HCT116 (cell line): ENCODE data around the gene OSGIN1. TPM values are rescaled to one million over a fixed set of nuclear protein-coding genes. Genes with fewer than 3 reads are reported as not detected.

ENCODE experiments used
- ATAC-seq: fragments of 200-7000 bp; cut with Tn5 transposase; 2 replicates; pipeline ENCODE4 v1.9.1; 2020; ENCODE audit warnings: mild to moderate bottlenecking, moderate library complexity
- BruUV-seq: library from RNA; stranded (reverse); fragments of 400-500 nt; replicated peaks from 2 replicates; lab custom pipeline; 2021; lab: Mats Ljungman, UMichigan
- CTCF ChIA-PET: fragments of 300-600 bp; sonication (Branson Sonifier 250); formaldehyde crosslinking; loops from one replicate; lab custom pipeline; 2021; ENCODE audit warnings: antibody characterized with exemption; lab: Charles Lee
- POLR2A ChIA-PET: fragments of 300-600, 350-600 bp; sonication (Branson Sonifier 250); formaldehyde crosslinking; loops from one replicate; lab custom pipeline; 2021; ENCODE audit warnings: antibody characterized with exemption; lab: Charles Lee
- RAD21 ChIA-PET, 2 experiments: fragments of 300-600 bp; sonication (Branson Sonifier 250); formaldehyde crosslinking; loops; one replicate each; lab custom pipeline; 2023; ENCODE audit warnings: low total read pairs in 2 of 2; ENCODE audit not compliant: uncharacterized antibody in 2 of 2, unreplicated experiment in 2 of 2, low non-redundant PET in 1 of 2; lab: Charles Lee
- DNase-seq: peaks from one replicate; pipeline ENCODE4 v3.0.0-alpha.2; 2010; ENCODE audit warnings: low read depth, low spot score
- H2AFZ ChIP-seq: fragments of 200-600 bp; shearing (Covaris generic), sonication (generic); 2 replicates; pipeline ENCODE4 v1.6.1; 2017; ENCODE audit warnings: low read depth, mixed run types, mixed read lengths, antibody characterized with exemption, low read length; ENCODE audit not compliant: poor library complexity, severe bottlenecking
- H3K27ac ChIP-seq: 2 replicates; pipeline ENCODE4 v1.5.1; 2012; ENCODE audit warnings: low read depth, low read length
- H3K27me3 ChIP-seq: fragments of 200-600 bp; sonication (generic); 2 replicates; pipeline ENCODE4 v1.6.1; 2016; ENCODE audit warnings: mixed run types, low read length, mixed read lengths; ENCODE audit not compliant: insufficient read depth
- H3K36me3 ChIP-seq, 2 experiments: fragments of 200-500 bp in 1 of 2; fragments of 200-600 bp in 1 of 2; sonication (Bioruptor generic) in 1 of 2; sonication (generic) in 1 of 2; 2 replicates each; pipeline versions ENCODE4 v1.5.1 to v1.6.1; 2014 to 2016; ENCODE audit warnings: low read length in 2 of 2, inconsistent platforms in 1 of 2, mixed read lengths in 1 of 2, mixed run types in 1 of 2; ENCODE audit not compliant: insufficient read depth in 2 of 2, control insufficient read depth in 1 of 2
- H3K4me1 ChIP-seq, 2 experiments: fragments of 200-600 bp in 1 of 2; sonication (generic) in 1 of 2; 2 replicates each; pipeline versions ENCODE4 v1.5.1 to v1.6.1; 2012 to 2017; ENCODE audit warnings: low read length in 2 of 2, inconsistent platforms in 1 of 2, mild to moderate bottlenecking in 1 of 2, mixed read lengths in 1 of 2, mixed run types in 1 of 2, moderate library complexity in 1 of 2; ENCODE audit not compliant: insufficient read depth in 2 of 2, control insufficient read depth in 1 of 2
- H3K4me2 ChIP-seq: fragments of 200-600 bp; sonication (generic); 2 replicates; pipeline ENCODE4 v1.6.1; 2017; ENCODE audit warnings: mixed run types, low read length, mixed read lengths
- H3K4me3 ChIP-seq, 2 experiments: fragments of 200-600 bp in 1 of 2; sonication (generic) in 1 of 2; replicated peaks in 1 of 2; 2 replicates each; pipeline ENCODE4 v1.5.1; 2011 to 2016; ENCODE audit warnings: low read length in 2 of 2, control low read depth in 1 of 2, low read depth in 1 of 2, mild to moderate bottlenecking in 1 of 2, mixed read lengths in 1 of 2, mixed run types in 1 of 2
- H3K79me2 ChIP-seq: fragments of 200-600 bp; sonication (generic); 2 replicates; pipeline ENCODE4 v1.6.1; 2017; ENCODE audit warnings: mild to moderate bottlenecking, mixed run types, low read length, moderate library complexity, mixed read lengths; ENCODE audit not compliant: insufficient read depth
- H3K9ac ChIP-seq: fragments of 200-600 bp; sonication (generic); 2 replicates; pipeline ENCODE4 v1.6.1; 2016; ENCODE audit warnings: low read length, mixed read lengths
- H3K9me2 ChIP-seq: fragments of 200-600 bp; sonication (generic), shearing (Covaris generic); 2 replicates; pipeline ENCODE4 v1.6.1; 2017; ENCODE audit warnings: mixed run types, mild to moderate bottlenecking, moderate library complexity; ENCODE audit not compliant: insufficient read depth
- H3K9me3 ChIP-seq, 2 experiments: fragments of 200-500 bp in 1 of 2; fragments of 200-600 bp in 1 of 2; sonication (Bioruptor generic) in 1 of 2; sonication (generic) in 1 of 2; 2 replicates each; pipeline ENCODE4 v1.6.1; 2014 to 2017; ENCODE audit warnings: low read length in 2 of 2, mixed read lengths in 2 of 2, inconsistent platforms in 1 of 2, low read depth in 1 of 2, mild to moderate bottlenecking in 1 of 2, mixed run types in 1 of 2, moderate library complexity in 1 of 2; ENCODE audit not compliant: control insufficient read depth in 1 of 2, insufficient read depth in 1 of 2
- H4K20me1 ChIP-seq: fragments of 200-600 bp; sonication (generic), shearing (Covaris generic); 2 replicates; pipeline ENCODE4 v1.6.1; 2017; ENCODE audit warnings: mixed run types, mild to moderate bottlenecking, moderate library complexity; ENCODE audit not compliant: insufficient read depth
- CEBPB ChIP-seq: IDR thresholded peaks from 2 replicates; pipeline ENCODE4 v1.6.1; 2012; ENCODE audit warnings: low read depth
- ELF1 ChIP-seq: IDR thresholded peaks from 2 replicates; pipeline ENCODE4 v1.6.1; 2012; ENCODE audit warnings: low read depth, borderline replicate concordance
- FOSL1 ChIP-seq: IDR thresholded peaks from 2 replicates; pipeline ENCODE4 v1.6.1; 2012; ENCODE audit warnings: low read depth
- MAX ChIP-seq: IDR thresholded peaks from 2 replicates; pipeline ENCODE4 v1.6.1; 2012
- POLR2AphosphoS5 ChIP-seq: IDR thresholded peaks from 2 replicates; pipeline ENCODE4 v1.6.1; 2011; ENCODE audit warnings: mild to moderate bottlenecking, low read depth, low read length, moderate library complexity
- RAD21 ChIP-seq: IDR thresholded peaks from 2 replicates; pipeline ENCODE4 v1.6.1; 2012; ENCODE audit warnings: low read depth, mild to moderate bottlenecking
- SIN3A ChIP-seq: IDR thresholded peaks from 2 replicates; pipeline ENCODE4 v1.6.1; 2012; ENCODE audit warnings: low read depth
- SP1 ChIP-seq: IDR thresholded peaks from 2 replicates; pipeline ENCODE4 v1.6.1; 2012; ENCODE audit warnings: low read depth
- SRF ChIP-seq: IDR thresholded peaks from 2 replicates; pipeline ENCODE4 v1.6.1; 2012; ENCODE audit warnings: low read depth
- TCF7L2 ChIP-seq: IDR thresholded peaks from 2 replicates; pipeline ENCODE4 v1.7.0; 2011; ENCODE audit warnings: borderline replicate concordance, inconsistent platforms; ENCODE audit not compliant: insufficient read depth, insufficient read length; ENCODE audit errors: extremely low read depth
- YY1 ChIP-seq: IDR thresholded peaks from 2 replicates; pipeline ENCODE4 v1.6.1; 2011; ENCODE audit warnings: low read length, low read depth, moderate library complexity, mild to moderate bottlenecking; ENCODE audit not compliant: insufficient replicate concordance; ENCODE audit errors: extremely low read depth
- ZBTB33 ChIP-seq: IDR thresholded peaks from 2 replicates; pipeline ENCODE4 v1.6.1; 2011; ENCODE audit warnings: mild to moderate bottlenecking, low read length, moderate library complexity; ENCODE audit not compliant: insufficient replicate concordance; ENCODE audit errors: extremely low read depth
- ZFX ChIP-seq: fragments of 450-650 bp; IDR thresholded peaks from 2 replicates; pipeline ENCODE4 v1.6.1; 2017
- ZNF274 ChIP-seq: fragments of 200-500 bp; sonication (Bioruptor generic); IDR thresholded peaks from 2 replicates; pipeline ENCODE4 v1.6.1; 2014; ENCODE audit warnings: mild to moderate bottlenecking, low read depth, low read length, inconsistent platforms
- intact Hi-C: fragments of 100-400 bp; cut with micrococcal nuclease; formaldehyde crosslinking; loops from 2 replicates; pipeline ENCODE4 v1.10.0; 2022
- total RNA-seq: library from RNA; stranded (reverse); gene quantifications from one replicate; pipeline ENCODE4 v1.2.1, GENCODE V29; 2021; ENCODE audit not compliant: unreplicated experiment

The OSGIN1 gene
- total RNA-seq, 1 experiment from 2014 or later, result 19.8 TPM

DNA sequence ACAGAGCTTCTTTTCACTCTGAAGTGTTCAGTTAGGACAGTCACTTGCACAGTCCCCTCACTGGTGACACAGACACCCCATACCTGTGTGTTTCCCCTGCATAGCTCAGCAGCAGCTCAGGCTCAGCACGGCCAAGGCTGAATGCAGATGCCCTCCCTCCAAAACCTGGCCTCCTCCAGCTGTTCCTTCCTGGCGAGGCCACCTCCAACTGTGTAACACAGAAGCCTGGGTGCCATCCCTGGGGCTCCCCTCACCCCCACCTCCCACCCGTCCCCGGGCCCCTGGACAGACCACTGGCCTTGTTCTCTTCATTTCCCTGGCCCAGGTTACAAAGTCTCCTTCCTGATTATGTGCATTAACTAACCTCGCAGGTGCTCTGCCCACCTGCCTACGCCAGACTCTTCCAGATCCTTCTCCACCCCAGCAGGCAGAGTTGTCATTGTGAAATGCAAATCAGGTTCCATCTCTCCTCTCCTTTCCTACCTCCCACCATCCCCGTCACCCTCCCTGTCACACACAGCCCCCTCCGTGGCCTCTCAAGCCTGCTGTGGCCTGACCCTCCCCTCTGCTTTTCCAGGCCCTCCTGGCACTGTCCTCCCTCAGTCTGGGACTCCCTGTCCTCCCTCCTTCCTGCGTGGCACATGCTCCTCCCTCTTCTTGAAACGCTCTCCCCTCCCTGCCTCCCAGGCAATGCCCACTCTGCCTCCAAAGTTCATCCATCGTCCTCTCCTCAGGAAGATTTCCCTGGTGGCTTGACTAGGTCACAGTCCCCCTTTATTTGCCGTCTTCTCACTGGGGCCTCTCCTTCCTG lies 27.7 kb upstream of the OSGIN1 start:
- no TSS peak for BruUV-seq
- no peaks in the 10 kb centered on the region for H3K27me3 ChIP-seq
- no peaks in the 10 kb centered on the region for H3K79me2 ChIP-seq
- peaks cover 7 to 26% of the 10 kb centered on the region in 2 experiments for H3K4me1 ChIP-seq
- RAD21 ChIA-PET, result interaction anchor here in 1 of 2 experiments (1.0 kb wide), 1 partner anchor 29 kb away, joined by 3 read pairs; no protein-coding TSS in a partner anchor
- DNase-seq, result no peak
- no peak overlapping the region for H3K4me2 ChIP-seq
- H3K36me3 ChIP-seq, result no peaks in the 10 kb centered on the region
- no peak overlapping the region for H2AFZ ChIP-seq
- no peak for ATAC-seq
- H3K9ac ChIP-seq, result no peak overlapping the region
- no peaks in the 10 kb centered on the region for H3K9me3 ChIP-seq
- H3K9me2 ChIP-seq, result no peaks in the 10 kb centered on the region
- POLR2A ChIA-PET, result no interaction called here
- H4K20me1 ChIP-seq, result no peaks in the 10 kb centered on the region
- H3K27ac ChIP-seq, result no peak overlapping the region
- TF ChIP-seq YY1 (no peak), ZNF274 (no peak), CEBPB (no peak), TCF7L2 (no peak), ELF1 (no peak), RAD21 (no peak), SIN3A (no peak), POLR2AphosphoS5 (no peak), ZFX (no peak), ZBTB33 (no peak), MAX (no peak), FOSL1 (no peak), SP1 (no peak), SRF (no peak)
- intact Hi-C loops, result no loop called here
- no peak overlapping the region for H3K4me3 ChIP-seq
- CTCF ChIA-PET, result interaction anchor here (1.0 to 1.1 kb wide), 2 partner anchors 26 to 31 kb away, joined by 3 read pairs; partner anchors contain the start of gene MLYCD
